GM12891 (cell line): ENCODE data around the gene IL4R.
A peak's percentile ranks its signal among the peaks of the same experiment; 100 is the strongest.

Experiments used
- POLR2A ChIP-seq: IDR thresholded peaks from 2 replicates; pipeline ENCODE4 v1.6.1; 2011; ENCODE audit warnings: low read depth, low read length, control low read depth
- POLR2AphosphoS5 ChIP-seq: IDR thresholded peaks from 2 replicates; pipeline ENCODE4 v1.6.1; 2011; ENCODE audit warnings: low read depth, low read length, control low read depth

DNA sequence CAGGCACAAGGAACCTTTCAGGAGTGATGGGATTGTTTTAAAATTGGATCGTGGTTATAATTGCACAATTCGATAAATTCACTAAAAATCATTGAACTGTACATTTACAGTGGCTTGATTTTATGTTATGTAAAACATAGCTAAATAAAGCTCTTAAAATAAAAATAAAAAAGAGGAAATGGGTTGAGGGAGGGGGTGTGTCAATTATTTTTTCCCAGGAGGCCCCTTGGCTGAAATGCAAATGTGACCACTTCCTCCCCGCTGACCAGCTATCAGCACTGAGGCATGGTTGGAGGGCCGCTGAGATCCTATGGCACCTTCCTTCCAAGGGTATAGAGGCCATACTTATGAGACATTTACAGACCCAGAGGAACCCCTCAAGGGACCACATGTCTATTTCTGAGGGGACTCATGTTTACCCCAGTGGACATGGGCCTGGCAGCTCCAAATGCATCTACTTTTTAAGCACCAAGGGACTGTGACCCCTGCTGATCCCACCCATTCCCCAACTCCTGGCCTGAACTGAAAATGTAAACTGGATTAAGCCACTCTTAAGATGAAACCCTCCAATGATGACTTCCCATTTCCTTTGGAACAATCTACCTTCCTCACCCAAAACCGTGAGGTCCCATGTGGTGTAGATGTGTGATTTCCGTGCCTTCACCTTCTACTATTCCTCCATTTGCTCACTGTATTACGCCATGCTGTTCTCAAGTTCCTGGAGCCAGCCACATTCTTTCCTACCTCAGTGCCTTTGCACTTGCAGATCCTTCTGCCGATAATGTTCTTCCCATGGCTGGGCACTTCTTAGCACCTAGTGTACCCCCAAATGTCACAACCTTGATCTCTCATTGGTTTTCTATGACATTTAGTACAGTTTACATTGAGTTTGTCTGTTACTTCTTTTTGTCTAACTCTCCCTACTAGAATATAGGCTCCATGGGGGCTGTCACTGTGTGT, 85.4 kb downstream of the IL4R start:
- TF ChIP-seq POLR2A (peak; percentile 41; the same call in 1 of the 2 replicates), POLR2AphosphoS5 (no peak)
